GM19025 (cell line): ENCODE results near the gene SEC22A.

Experiments used
- ATAC-seq: cut with Tn5 transposase; IDR thresholded peaks from one replicate; pipeline ENCODE4 v1.9.1; 2021; ENCODE audit warnings: mild to moderate bottlenecking, low read depth, moderate library complexity; ENCODE audit not compliant: unreplicated experiment

SEC22A gene

GRCh38 chr3:123300056-123300455, 98.3 kb downstream of the SEC22A start:
- no peak for ATAC-seq

GRCh38 chr3:123300583-123300982, 98.8 kb downstream of the SEC22A start:
- no peak for ATAC-seq

GRCh38 chr3:123301331-123302184, 99.8 kb downstream of the SEC22A start:
- ATAC-seq, result no peak

- no peak for ATAC-seq
Observed at GRCh38 chr3:123302961-123303360, 101.2 kb downstream of the SEC22A start.

- no peak for ATAC-seq
Observed at GRCh38 chr3:123303976-123304560, 102.3 kb downstream of the SEC22A start.

GRCh38 chr3:123305192-123305591, 103.4 kb downstream of the SEC22A start:
- no peak for ATAC-seq

GRCh38 chr3:123307064-123307463, 105.3 kb downstream of the SEC22A start:
- no peak for ATAC-seq

GRCh38 chr3:123310186-123310585, 108.4 kb downstream of the SEC22A start:
- ATAC-seq, result no peak

GRCh38 chr3:123310741-123311140, 109.0 kb downstream of the SEC22A start:
- ATAC-seq, result no peak

- ATAC-seq, result no peak
Observed at GRCh38 chr3:123311201-123311600, 109.5 kb downstream of the SEC22A start.

GRCh38 chr3:123312331-123313265, 110.9 kb downstream of the SEC22A start:
- ATAC-seq, result no peak

GRCh38 chr3:123313889-123314288, 112.1 kb downstream of the SEC22A start:
- ATAC-seq, result no peak

GRCh38 chr3:123314359-123315270, 112.9 kb downstream of the SEC22A start:
- ATAC-seq, result no peak

GRCh38 chr3:123315271-123315595, 113.5 kb downstream of the SEC22A start:
- ATAC-seq, result no peak

- no peak for ATAC-seq
Observed at GRCh38 chr3:123317716-123318115, 116.0 kb downstream of the SEC22A start.

GRCh38 chr3:123318374-123318773, 116.6 kb downstream of the SEC22A start:
- ATAC-seq, result no peak

- ATAC-seq, result no peak
Observed at GRCh38 chr3:123319760-123320159, 118.0 kb downstream of the SEC22A start.

- ATAC-seq, result no peak
Observed at GRCh38 chr3:123320221-123320620, 118.5 kb downstream of the SEC22A start.

- ATAC-seq, result no peak
Observed at GRCh38 chr3:123321806-123322205, 120.1 kb downstream of the SEC22A start.

GRCh38 chr3:123322866-123323265, 121.1 kb downstream of the SEC22A start:
- ATAC-seq, result no peak
